Bone marrow (tissue), 2 donors: ENCODE results near the gene SLC43A1.

Experiments used
- DNase-seq, 2 donors: peaks; one replicate each; lab custom pipeline; 2025; lab: John Stamatoyannopoulos, UW

SLC43A1 gene

GRCh38 chr11:57479021-57479663 lies 36.4 kb downstream of the SLC43A1 start:
- DNase-seq, result no peak

DNA sequence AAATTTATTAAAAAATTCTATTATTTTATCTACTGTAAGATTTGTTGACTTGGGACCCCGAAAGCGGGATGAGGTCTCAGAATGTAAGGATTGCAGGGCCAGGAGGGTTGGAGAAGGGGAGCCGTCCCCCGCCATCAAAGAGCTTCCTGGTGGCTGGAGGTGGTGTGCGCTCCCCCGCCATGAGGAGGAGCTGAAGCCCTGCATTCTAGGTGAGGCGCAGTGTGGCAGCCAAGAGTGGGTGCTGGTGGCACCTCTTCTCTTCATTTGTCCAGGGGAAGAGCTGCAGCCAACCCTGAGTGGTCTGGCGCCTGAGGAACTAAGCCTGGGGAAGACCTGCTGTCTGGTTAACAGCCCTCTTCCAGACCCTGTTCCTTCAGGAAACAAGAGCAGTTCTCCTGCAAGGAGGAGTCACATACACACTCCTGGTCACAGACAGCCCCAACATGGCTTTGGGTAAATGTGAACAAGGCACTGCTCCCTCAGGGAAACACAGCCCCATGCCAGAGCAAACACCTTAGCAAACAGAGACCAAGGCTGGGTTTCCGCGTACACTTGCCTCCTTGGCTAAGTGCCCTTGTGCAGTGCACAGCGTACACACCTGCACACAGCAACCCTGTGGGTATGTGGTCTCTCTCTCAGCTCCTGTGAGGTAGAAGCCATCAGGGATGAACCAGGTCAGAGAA lies 37.9 kb downstream of the SLC43A1 start:
- DNase-seq, result no peak

DNA sequence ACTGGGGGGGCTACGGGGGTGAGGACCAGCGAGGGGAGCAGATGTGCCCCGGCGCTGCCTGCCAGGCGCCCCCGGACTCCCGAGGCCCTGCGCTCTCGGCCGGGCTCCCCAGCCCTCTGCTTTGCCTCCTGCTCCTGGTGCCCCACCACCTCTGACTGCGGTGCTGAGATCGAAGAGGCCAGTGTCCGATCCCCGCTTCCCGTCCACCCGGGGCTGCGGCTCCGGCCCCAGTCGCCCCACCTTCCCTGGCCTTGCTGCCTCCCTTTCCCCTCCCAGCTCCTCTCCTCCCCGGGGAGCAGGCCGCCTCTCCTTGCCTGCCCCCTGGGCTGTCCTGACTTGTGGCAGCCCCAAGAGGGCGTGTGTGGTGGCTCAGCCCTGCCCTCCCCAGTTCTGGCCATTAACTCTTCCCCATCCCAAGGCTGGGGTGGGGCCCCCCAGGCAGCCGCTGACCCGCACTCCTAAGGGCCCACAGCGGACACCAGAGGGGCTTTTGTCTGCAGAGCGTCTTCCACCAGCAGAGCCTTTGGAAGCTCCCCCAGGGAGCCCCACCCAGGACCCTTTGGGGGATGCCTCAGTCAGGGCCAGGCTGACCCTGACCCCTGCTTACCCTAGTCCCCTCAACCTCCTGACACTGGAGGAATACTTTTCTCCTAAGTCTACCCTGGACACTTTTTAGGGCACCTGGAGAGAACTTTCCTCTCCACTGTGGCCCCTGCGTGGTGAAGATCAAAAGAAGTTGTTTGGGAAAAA lies 38.6 kb downstream of the SLC43A1 start:
- DNase-seq, result peak; percentile 22 to 28

GRCh38 chr11:57476047-57476756 lies 39.3 kb downstream of the SLC43A1 start:
- no peak for DNase-seq

DNA sequence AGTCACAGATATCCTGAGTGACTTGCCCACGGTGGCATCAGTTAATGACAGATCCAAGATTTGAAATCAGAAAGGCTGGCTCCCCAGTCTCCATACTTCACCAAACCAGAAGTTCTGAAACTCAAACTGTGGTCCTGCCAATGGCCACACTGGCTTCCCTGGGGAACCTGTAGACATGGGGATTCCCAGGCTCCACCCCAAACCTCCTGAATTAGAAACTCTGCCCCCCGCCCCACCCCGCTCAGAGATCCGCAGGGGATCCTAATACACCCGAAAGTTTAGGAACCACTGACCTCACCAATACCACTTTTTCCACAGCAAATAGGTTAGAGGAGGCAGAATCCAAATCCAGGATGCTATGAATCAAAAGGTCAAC lies 39.8 kb downstream of the SLC43A1 start:
- DNase-seq, result no peak

DNA sequence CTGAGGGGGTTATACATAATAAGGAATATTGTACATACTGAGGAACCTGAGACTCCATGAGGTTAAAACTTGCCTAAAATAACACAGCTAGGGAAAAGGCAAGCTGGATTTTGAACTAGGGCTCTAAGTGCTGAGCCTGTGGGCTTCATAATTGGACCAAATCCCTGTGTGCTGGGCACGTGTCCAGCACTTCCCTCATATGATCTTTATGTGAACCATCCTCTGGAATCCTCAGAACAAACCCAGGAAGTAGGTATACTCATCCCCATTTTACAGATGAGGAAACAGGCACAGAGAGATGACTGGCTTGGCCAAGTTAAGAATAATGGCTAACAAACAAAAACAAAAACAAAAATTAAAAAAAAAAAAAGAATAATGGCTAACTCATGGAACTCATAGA lies 40.3 kb downstream of the SLC43A1 start:
- DNase-seq, result no peak

DNA sequence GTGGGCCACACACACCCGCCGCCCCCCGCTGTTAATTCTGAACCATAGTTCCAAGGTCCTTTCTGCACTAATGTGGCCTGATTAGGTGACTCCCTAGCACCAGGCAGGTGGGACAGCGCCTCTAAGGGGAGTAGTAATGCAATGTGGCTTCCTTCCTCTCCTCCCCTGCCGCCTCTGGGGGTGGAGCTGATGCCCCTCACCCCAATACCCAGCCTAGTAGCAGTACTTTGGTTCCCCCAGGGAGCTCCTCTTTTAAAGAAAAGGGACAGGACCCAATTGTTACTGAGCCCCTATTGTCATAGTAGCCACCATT lies 40.7 kb downstream of the SLC43A1 start:
- no peak for DNase-seq

DNA sequence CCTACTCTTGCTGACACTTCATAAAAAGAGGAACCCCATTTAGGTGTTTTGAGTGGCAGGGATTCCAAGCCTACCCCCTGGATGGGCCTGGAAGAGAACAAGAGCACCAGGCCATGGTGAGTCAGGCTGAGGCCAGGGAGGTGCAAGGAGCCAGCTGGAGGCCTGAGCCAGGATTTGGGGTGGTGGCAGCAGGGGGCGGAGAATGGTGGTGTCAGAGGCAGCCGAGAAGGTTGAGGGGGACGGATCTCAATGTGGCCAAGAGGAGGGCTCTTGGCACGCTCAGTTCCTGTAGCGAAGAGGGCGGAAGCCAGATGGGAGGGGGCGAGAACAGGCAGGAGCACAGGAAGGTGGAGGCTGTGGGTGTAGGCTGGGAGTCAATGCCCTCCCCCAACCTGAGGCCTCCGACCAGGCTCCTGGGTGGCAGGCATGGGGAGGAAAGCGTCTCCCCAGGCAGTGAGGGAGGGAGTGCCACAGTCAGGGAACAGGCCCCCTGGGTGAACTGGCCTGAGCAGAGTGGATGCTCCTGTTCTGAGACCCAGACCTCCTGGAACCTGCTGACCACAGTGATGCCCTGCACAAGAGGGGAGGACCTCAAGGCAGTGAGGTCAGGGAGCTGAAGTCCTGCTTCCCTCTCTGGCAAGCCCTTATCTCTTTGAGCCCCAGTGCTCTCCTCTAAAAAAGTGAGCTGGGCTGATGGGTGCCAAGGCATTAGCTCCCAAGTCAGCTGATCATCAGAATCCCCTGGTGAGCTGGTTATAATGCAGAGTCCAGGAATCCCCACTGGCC lies 41.3 kb downstream of the SLC43A1 start:
- DNase-seq, result peak in 1 of 2 donors; percentile 87

GRCh38 chr11:57473285-57473841 lies 42.1 kb downstream of the SLC43A1 start:
- DNase-seq, result no peak

DNA sequence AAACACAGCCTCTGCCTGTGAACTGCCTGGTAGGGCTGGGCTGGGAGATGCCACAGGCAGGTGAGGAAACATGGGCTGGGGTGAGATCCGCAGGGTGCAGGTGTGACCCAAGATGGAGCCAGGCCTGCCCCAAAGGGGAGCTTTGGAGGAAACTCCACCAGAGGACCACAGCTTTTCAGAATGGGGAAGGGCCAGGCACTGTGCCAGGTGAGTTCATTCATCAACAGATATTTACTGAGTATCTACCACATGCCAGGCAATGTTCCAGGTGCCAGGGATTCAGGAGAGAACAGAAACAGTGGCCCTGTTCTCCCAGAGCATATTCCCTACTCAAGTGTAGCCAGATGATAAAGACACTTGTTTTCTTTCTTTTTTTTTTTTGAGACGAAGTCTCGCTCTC lies 44.0 kb downstream of the SLC43A1 start:
- no peak for DNase-seq

- no peak for DNase-seq
Observed at GRCh38 chr11:57469268-57469667, 46.2 kb downstream of the SLC43A1 start.

DNA sequence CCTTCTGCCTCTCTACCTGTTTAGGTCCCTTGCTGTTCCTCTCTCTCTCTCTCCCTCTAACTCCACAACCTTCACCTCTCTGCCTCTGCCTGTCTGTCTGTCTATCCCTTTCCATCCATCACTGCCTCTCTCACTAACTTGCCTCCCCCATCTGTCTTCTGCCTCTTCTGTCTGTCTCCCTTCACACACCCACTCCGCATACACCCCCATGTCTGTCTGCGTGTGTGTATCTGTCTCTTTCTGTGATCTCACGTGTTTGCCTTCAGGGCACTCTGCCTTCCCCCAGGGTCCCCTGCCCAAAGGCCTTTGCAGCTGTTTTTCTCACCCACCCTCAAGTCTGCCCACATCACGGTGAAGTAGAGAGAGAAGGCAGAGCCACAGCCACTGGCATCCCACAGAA lies 47.2 kb downstream of the SLC43A1 start:
- no peak for DNase-seq

DNA sequence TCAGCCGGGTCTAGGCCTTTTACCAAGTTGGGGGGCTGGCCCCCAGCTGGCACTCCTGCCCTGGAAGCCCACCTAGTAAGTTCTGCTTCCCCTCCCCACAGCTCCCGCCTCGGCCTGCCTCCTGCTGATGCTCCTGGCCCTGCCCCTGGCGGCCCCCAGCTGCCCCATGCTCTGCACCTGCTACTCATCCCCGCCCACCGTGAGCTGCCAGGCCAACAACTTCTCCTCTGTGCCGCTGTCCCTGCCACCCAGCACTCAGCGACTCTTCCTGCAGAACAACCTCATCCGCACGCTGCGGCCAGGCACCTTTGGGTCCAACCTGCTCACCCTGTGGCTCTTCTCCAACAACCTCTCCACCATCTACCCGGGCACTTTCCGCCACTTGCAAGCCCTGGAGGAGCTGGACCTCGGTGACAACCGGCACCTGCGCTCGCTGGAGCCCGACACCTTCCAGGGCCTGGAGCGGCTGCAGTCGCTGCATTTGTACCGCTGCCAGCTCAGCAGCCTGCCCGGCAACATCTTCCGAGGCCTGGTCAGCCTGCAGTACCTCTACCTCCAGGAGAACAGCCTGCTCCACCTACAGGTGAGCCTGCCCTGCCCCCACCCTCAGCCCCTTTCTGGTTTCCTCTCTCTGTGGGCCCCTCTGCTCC lies 47.9 kb downstream of the SLC43A1 start:
- no peak for DNase-seq

DNA sequence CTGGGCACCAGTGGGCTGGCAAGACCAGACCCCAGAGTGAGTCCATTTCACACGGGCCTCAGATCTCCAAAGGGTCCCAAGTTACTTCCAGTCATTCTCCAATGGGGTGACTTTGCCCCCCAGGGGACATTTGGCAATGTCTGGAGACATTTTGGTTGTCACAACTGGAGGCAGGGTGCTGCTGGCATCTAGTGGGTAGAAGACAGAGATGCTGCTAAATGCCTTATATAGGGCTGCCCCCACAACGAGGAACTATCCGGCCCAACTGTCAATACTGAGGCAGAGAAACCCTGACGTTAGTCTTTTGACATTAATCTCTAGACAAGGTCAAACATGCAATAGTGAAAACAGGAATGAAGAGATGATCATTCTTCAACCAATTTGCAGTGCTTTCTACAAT lies 48.8 kb downstream of the SLC43A1 start:
- DNase-seq, result no peak

- DNase-seq, result no peak
Observed at GRCh38 chr11:57464539-57465181, 50.8 kb downstream of the SLC43A1 start.

GRCh38 chr11:57463671-57464538 lies 51.6 kb downstream of the SLC43A1 start:
- DNase-seq, result no peak

- DNase-seq, result no peak
Observed at GRCh38 chr11:57462597-57462996, 52.9 kb downstream of the SLC43A1 start.

- DNase-seq, result no peak
Observed at GRCh38 chr11:57461841-57462489, 53.5 kb downstream of the SLC43A1 start.
